GM19238 (cell line): ENCODE results near the gene SORCS2.

Source experiments
- DNase-seq: peaks from one replicate; pipeline ENCODE4 v3.0.0; 2011; ENCODE audit warnings: low spot score; ENCODE audit not compliant: insufficient read length

The SORCS2 gene

GRCh38 chr4:7244331-7244665, 52.0 kb downstream of the SORCS2 start:
- DNase-seq, result no peak

GRCh38 chr4:7244751-7245320, 52.5 kb downstream of the SORCS2 start:
- DNase-seq, result no peak

GRCh38 chr4:7247521-7247920, 55.2 kb downstream of the SORCS2 start:
- DNase-seq, result no peak

DNA sequence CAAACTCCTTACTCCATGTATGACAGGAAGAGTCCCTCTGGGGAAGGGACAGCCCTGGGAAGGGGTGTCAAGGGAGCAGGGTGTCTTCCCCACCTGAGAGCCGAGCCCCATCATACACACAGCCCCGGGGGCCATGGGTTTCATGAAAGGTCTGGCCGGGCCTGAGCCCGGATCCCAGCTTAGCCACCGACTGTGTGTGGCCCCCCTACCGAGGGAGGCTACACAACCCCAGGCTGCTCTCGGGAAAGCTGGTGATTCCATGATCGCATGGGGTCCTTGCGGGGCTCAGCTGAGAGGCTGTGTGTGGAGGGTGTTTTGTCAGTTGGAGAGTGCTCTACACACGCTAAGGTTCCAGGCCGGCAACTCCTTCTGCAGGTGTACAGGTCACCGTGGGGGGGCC, 55.6 kb downstream of the SORCS2 start:
- no peak for DNase-seq

GRCh38 chr4:7248857-7249256, 56.5 kb downstream of the SORCS2 start:
- no peak for DNase-seq

- DNase-seq, result no peak
These were observed 59.0 kb downstream of the SORCS2 start for GRCh38 chr4:7251321-7251720.

DNA sequence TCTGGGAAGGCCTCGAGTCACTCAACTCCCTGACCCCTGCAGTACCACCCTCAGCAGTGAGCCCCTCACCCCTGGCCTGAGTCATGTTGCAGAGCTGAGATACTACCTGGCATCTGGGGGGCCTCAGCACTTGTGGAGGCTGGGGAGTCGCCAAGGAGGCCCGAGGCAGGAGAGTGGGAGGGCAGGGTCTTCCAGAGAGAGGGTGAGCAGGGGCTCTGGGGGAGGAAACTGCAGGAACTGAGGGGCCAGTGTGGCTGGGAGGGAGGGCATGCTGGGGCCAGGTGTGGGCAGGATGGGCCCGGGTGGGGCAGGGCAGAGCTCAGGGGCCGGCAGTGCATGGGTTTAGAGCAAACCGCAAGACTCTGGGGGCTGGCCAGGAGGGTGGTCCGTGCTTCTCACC, 59.7 kb downstream of the SORCS2 start:
- no peak for DNase-seq

DNA sequence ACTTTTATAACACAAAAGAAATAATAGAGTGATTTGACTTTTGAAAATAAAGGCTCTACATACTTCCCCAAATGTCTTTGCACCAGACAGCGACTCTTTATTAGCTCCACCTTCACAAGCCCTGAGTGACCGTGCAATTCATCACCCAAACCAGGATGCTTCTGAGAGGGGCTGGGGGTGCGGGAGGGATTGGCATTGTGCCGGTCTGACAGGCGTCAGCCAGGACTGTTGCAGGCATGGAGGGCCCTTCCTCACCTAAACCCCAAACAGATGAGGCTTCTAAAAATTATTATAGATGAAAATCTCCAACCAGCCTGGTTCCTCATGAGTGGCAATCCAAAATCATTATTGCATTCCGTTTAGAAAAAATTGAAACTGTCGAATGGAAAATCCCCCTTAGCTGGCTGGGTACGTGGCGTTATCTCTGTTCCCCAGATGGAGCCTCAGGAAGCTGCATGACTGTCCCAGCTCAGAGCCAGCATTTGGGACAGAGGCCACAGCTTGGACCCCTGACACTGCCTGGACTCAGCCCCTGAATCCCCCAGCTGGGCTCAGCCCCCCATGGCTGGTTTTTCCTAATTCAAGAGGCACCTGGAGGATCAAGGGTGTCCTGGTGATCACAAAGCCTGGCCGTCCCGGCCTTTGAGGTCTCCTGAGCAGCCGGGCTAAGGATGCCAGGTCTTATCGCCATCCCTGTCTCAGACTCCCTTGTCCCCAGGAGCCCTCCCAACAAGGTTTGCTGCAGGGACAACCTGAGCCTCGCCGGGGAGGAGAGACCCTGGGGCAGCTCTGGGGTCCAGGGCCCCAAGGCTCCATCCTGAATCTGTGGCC, 60.4 kb downstream of the SORCS2 start:
- no peak for DNase-seq

- no peak for DNase-seq
These were observed 61.0 kb downstream of the SORCS2 start for GRCh38 chr4:7253341-7253700.

- DNase-seq, result no peak
These were observed 61.5 kb downstream of the SORCS2 start for GRCh38 chr4:7253837-7254236.

DNA sequence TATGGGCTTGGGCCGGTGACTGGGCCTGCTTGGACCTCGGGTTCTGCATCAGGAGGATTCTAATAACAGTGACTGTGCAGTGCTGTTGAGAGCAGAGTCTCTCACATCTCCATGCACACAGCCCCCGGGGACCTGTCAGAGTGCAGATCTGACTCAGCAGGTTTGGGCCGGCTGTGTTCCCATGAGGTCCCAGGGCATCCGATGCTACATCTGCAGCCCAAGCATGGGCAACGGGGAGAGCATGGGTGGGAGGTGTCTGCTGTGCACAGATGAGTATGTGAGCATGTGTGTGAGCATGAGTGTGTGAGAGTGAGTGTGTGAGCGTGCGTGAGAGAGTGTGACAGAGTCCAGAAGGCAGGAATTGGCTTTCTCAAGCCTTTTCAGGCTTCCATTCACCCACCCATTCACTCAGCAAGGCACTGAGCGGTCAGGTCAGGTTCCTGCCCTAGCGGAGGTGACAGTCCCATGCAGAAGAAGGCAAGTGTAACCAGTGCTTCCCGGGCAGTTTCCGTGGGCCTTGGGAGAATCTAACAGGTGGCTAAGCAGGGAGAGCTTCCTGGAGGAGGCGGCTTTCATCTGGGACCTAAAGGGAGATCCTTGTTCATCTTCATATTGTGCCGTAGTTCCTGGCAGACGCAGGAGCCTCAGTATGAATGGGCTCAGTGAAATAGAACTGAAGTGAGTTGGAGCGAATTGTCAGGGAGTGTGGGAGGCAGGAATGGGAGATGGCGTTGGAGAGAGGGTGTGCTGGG, 62.6 kb downstream of the SORCS2 start:
- DNase-seq, result peak; percentile 50

- DNase-seq, result no peak
These were observed 63.1 kb downstream of the SORCS2 start for GRCh38 chr4:7255488-7255881.

GRCh38 chr4:7255996-7256395, 63.7 kb downstream of the SORCS2 start:
- no peak for DNase-seq

DNA sequence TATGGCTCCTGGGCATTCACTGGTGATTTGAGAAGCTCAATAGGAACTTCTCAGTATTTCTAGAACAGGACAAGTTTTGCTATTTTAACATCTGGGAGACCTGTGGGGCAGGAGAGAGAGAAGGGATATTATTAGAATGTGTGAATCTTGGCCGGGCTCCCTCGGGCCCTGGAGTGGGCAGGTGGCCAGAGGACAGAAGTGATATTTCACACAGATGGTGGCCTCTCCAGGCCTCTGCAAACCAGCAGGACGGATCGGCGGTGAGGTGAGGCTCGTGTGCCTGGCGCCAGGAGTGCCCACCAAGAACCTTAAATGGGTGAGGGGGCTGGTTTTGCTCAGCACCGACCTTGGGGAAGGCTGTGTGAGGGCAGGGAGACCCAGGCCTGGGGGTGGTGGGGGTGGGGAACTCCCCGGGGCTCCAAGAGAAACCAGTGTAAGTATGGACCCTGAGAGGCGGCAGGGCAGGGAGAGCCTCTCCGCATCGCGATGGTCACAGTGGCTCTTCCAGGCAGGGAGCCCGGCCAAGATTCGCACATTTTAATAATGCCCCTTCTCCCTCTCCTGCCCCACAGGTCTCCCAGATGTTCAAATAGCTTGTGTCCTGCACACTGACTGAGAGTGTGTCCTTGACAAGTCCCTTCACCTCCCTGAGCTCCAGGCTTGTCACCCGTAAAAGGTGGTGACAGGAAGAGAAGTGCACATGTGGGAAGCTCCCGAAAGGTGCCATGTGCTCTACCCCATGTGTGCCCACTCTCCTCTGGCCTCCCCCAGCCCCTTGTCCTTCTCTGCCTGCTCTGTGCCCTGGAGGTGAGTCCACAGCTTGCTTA, 64.9 kb downstream of the SORCS2 start:
- no peak for DNase-seq

GRCh38 chr4:7259039-7259438, 66.7 kb downstream of the SORCS2 start:
- no peak for DNase-seq

GRCh38 chr4:7260569-7260968, 68.2 kb downstream of the SORCS2 start:
- no peak for DNase-seq

- no peak for DNase-seq
These were observed 68.7 kb downstream of the SORCS2 start for GRCh38 chr4:7261087-7261486.

GRCh38 chr4:7261536-7261935, 69.2 kb downstream of the SORCS2 start:
- no peak for DNase-seq

GRCh38 chr4:7262134-7262533, 69.8 kb downstream of the SORCS2 start:
- no peak for DNase-seq

DNA sequence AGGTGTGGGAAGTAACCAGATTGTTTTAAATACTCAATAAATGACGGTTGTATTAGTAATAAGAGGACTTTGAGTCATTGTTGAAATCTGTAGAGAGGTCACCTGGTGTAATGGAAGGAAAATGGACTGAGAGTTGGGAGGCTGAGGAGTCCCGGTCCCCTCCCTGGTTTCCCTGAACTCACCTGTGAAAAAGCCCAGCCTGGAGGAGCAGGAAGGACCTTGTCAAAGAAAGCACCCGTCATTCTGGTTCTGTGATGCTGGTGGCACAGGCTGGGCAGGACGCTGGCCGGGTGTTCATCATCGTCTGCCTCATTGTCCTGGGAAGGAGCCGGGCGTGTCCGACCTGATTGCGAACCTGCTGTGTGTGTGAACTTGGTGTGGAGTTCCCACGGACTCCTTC, 70.8 kb downstream of the SORCS2 start:
- DNase-seq, result no peak

DNA sequence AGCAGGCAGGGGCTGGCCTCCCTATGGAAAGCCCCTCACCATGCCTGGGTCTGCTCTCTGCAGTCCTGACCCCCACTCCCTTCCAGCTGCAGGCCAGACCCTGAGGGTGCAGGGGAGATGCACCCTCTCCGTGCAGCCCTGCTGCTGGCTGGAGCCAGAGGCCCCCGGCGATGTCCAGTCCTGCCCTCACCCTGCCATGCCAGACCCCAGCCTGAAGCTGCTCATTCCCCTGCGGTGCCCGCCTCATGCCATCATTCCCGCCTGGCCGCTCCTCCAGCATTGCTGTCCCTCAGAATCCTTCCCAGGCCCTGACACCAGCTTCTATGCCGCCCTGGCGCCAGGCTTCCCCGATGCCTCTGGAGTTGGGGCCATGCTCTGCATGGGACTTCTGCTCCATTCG, 72.4 kb downstream of the SORCS2 start:
- DNase-seq, result no peak
